ENCODE results near the gene ITGA7.

The ITGA7 gene

GRCh38 chr12:55647027-55647426, 60.7 kb downstream of the ITGA7 start:
- peaks cover 0 to 3% of the 10 kb centered on the region in 2 donors for H3K4me1 ChIP-seq (ENCODE audit: control insufficient read depth in 2 of 2, insufficient read depth in 2 of 2, low read length in 2 of 2)
- H3K27ac ChIP-seq (ENCODE audit: low read depth in 2 of 2, low read length in 2 of 2): no peak overlapping the region
- no peaks in the 10 kb centered on the region for H3K9me3 ChIP-seq (ENCODE audit: control insufficient read depth in 2 of 2, low read length in 2 of 2)
- H3K4me3 ChIP-seq (ENCODE audit: low read length in 2 of 2): no peak overlapping the region
- H3K27me3 ChIP-seq (ENCODE audit: control insufficient read depth in 2 of 2, insufficient read depth in 2 of 2, low read length in 2 of 2): no peaks in the 10 kb centered on the region
- no peaks in the 10 kb centered on the region for H3K36me3 ChIP-seq (ENCODE audit: control insufficient read depth in 2 of 2, insufficient read depth in 2 of 2, low read length in 2 of 2)
- no peak overlapping the region for H3K9ac ChIP-seq (ENCODE audit: low read depth in 1 of 2, low read length in 2 of 2)

- Histone ChIP-seq H3K4me3 (ENCODE audit: low read length in 2 of 2) (no peak overlapping the region), H3K27me3 (ENCODE audit: control insufficient read depth in 2 of 2, insufficient read depth in 2 of 2, low read length in 2 of 2) (no peaks in the 10 kb centered on the region), H3K36me3 (ENCODE audit: control insufficient read depth in 2 of 2, insufficient read depth in 2 of 2, low read length in 2 of 2) (no peaks in the 10 kb centered on the region), H3K9ac (ENCODE audit: low read depth in 1 of 2, low read length in 2 of 2) (no peak overlapping the region), H3K27ac (ENCODE audit: low read depth in 2 of 2, low read length in 2 of 2) (no peak overlapping the region), H3K4me1 (ENCODE audit: control insufficient read depth in 2 of 2, insufficient read depth in 2 of 2, low read length in 2 of 2) (peaks cover 0 to 3% of the 10 kb centered on the region in 2 donors), H3K9me3 (ENCODE audit: control insufficient read depth in 2 of 2, low read length in 2 of 2) (no peaks in the 10 kb centered on the region)
Observed at GRCh38 chr12:55644591-55644990, 63.1 kb downstream of the ITGA7 start.

- H3K4me1 ChIP-seq (ENCODE audit: control insufficient read depth in 2 of 2, insufficient read depth in 2 of 2, low read length in 2 of 2): peaks cover 0 to 3% of the 10 kb centered on the region in 2 donors
- no peaks in the 10 kb centered on the region for H3K36me3 ChIP-seq (ENCODE audit: control insufficient read depth in 2 of 2, insufficient read depth in 2 of 2, low read length in 2 of 2)
- no peak overlapping the region for H3K4me3 ChIP-seq (ENCODE audit: low read length in 2 of 2)
- H3K9ac ChIP-seq (ENCODE audit: low read depth in 1 of 2, low read length in 2 of 2): no peak overlapping the region
- H3K27ac ChIP-seq (ENCODE audit: low read depth in 2 of 2, low read length in 2 of 2): peak overlapping the region in 1 of 2 donors; percentile 9
- H3K9me3 ChIP-seq (ENCODE audit: control insufficient read depth in 2 of 2, low read length in 2 of 2): no peaks in the 10 kb centered on the region
- no peaks in the 10 kb centered on the region for H3K27me3 ChIP-seq (ENCODE audit: control insufficient read depth in 2 of 2, insufficient read depth in 2 of 2, low read length in 2 of 2)
Observed at GRCh38 chr12:55642669-55643068, 65.0 kb downstream of the ITGA7 start.

DNA sequence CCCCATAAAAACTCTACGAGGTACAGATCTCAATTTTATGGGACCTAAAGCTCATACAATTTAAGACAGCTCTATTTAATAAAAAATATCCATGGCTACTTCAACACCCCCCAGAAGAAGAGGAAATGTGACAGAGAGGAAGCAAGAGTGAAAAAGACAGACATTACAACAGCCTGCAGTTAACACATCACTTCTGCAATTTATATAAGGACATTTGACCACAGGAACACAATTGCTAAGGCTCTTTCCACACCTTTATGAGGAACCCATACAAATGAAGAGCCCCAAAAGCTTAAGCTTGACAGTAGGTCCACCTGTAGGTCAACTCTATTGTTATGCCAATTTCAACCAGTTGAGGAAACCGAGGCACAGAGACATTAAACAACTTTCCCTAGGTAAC, 65.4 kb downstream of the ITGA7 start:
- no peaks in the 10 kb centered on the region for H3K27me3 ChIP-seq (ENCODE audit: control insufficient read depth in 2 of 2, insufficient read depth in 2 of 2, low read length in 2 of 2)
- H3K9me3 ChIP-seq (ENCODE audit: control insufficient read depth in 2 of 2, low read length in 2 of 2): no peaks in the 10 kb centered on the region
- H3K4me3 ChIP-seq (ENCODE audit: low read length in 2 of 2): no peak overlapping the region
- no peak overlapping the region for H3K9ac ChIP-seq (ENCODE audit: low read depth in 1 of 2, low read length in 2 of 2)
- H3K27ac ChIP-seq (ENCODE audit: low read depth in 2 of 2, low read length in 2 of 2): no peak overlapping the region
- peaks cover 0 to 3% of the 10 kb centered on the region in 2 donors for H3K4me1 ChIP-seq (ENCODE audit: control insufficient read depth in 2 of 2, insufficient read depth in 2 of 2, low read length in 2 of 2)
- H3K36me3 ChIP-seq (ENCODE audit: control insufficient read depth in 2 of 2, insufficient read depth in 2 of 2, low read length in 2 of 2): no peaks in the 10 kb centered on the region

DNA sequence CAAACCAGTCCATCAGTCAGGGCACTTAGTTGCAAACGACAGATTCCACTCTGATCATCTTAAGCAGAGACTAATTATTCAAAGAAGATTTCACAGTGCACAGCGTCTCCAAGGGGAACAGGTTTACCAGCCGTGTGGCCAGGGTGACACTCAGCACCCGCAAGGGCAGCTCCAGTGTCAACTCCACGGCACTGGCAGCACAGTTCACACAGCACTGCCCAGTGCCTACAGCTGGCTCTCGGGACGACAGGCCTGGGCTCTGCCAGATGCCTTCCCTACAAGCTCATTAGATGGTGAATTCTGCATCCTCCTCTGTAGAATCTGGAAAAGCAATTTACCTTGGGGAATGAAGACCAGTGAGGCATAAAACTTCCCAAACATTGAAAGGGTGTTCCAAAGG, 66.1 kb downstream of the ITGA7 start:
- Histone ChIP-seq H3K4me3 (ENCODE audit: low read length in 2 of 2) (no peak overlapping the region), H3K4me1 (ENCODE audit: control insufficient read depth in 2 of 2, insufficient read depth in 2 of 2, low read length in 2 of 2) (peaks cover 0 to 2% of the 10 kb centered on the region in 2 donors), H3K36me3 (ENCODE audit: control insufficient read depth in 2 of 2, insufficient read depth in 2 of 2, low read length in 2 of 2) (no peaks in the 10 kb centered on the region), H3K9ac (ENCODE audit: low read depth in 1 of 2, low read length in 2 of 2) (no peak overlapping the region), H3K9me3 (ENCODE audit: control insufficient read depth in 2 of 2, low read length in 2 of 2) (no peaks in the 10 kb centered on the region), H3K27ac (ENCODE audit: low read depth in 2 of 2, low read length in 2 of 2) (no peak overlapping the region), H3K27me3 (ENCODE audit: control insufficient read depth in 2 of 2, insufficient read depth in 2 of 2, low read length in 2 of 2) (no peaks in the 10 kb centered on the region)

DNA sequence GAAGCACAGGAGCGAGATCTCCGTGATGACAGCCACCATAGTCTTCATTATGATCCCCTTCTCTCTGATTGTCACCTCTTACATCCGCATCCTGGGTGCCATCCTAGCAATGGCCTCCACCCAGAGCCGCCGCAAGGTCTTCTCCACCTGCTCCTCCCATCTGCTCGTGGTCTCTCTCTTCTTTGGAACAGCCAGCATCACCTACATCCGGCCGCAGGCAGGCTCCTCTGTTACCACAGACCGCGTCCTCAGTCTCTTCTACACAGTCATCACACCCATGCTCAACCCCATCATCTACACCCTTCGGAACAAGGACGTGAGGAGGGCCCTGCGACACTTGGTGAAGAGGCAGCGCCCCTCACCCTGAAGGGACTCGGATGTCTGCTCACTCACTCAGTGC, 70.2 kb downstream of the ITGA7 start:
- no peaks in the 10 kb centered on the region for H3K9me3 ChIP-seq (ENCODE audit: control insufficient read depth in 2 of 2, low read length in 2 of 2)
- no peak overlapping the region for H3K27ac ChIP-seq (ENCODE audit: low read depth in 2 of 2, low read length in 2 of 2)
- no peak overlapping the region for H3K4me3 ChIP-seq (ENCODE audit: low read length in 2 of 2)
- H3K27me3 ChIP-seq (ENCODE audit: control insufficient read depth in 2 of 2, insufficient read depth in 2 of 2, low read length in 2 of 2): peaks cover 0 to 4% of the 10 kb centered on the region in 2 donors
- H3K4me1 ChIP-seq (ENCODE audit: control insufficient read depth in 2 of 2, insufficient read depth in 2 of 2, low read length in 2 of 2): no peaks in the 10 kb centered on the region
- H3K36me3 ChIP-seq (ENCODE audit: control insufficient read depth in 2 of 2, insufficient read depth in 2 of 2, low read length in 2 of 2): no peaks in the 10 kb centered on the region
- no peak overlapping the region for H3K9ac ChIP-seq (ENCODE audit: low read depth in 1 of 2, low read length in 2 of 2)

GRCh38 chr12:55636853-55637252, 70.9 kb downstream of the ITGA7 start, which contains the start of gene OR10P1:
Gene OR10P1 (plus strand): TSS chr12:55636892. CDS start chr12:55636892, 0 bp downstream.
- Histone ChIP-seq H3K27me3 (ENCODE audit: control insufficient read depth in 2 of 2, insufficient read depth in 2 of 2, low read length in 2 of 2) (peaks cover 0 to 4% of the 10 kb centered on the region in 2 donors), H3K4me3 (ENCODE audit: low read length in 2 of 2) (no peak within 1 kb of the TSS), H3K9ac (ENCODE audit: low read depth in 1 of 2, low read length in 2 of 2) (no peak within 1 kb of the TSS), H3K9me3 (ENCODE audit: control insufficient read depth in 2 of 2, low read length in 2 of 2) (no peaks in the 10 kb centered on the region), H3K4me1 (ENCODE audit: control insufficient read depth in 2 of 2, insufficient read depth in 2 of 2, low read length in 2 of 2) (no peaks in the 10 kb centered on the region), H3K27ac (ENCODE audit: low read depth in 2 of 2, low read length in 2 of 2) (no peak within 1 kb of the TSS), H3K36me3 (ENCODE audit: control insufficient read depth in 2 of 2, insufficient read depth in 2 of 2, low read length in 2 of 2) (no peaks in the 10 kb centered on the region)

DNA sequence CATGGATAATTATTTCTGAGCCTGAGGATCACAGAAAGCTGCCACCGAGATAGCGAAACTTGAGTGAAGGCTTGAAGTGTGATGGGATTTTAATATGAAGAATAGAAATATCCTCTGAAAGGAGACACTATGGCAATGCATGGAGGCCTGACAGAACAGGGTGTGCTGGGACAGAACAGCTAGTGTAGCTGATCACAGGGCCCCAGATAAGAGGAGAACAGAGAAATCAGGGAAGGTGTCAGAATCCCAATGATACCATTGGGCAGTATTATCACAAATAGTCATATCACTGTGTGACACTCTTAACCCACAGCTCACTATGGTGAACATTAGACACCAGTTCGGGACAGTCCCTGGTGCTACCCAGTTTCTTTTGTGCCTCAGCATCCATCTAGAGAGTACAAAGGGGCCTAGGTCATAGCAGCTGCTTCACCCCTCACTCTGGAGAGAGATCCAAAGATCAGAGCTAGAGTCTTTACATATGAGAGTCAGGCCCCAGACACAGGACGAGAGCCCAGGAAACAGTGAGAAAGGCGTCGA, 71.5 kb downstream of the ITGA7 start:
- no peak overlapping the region for H3K27ac ChIP-seq (ENCODE audit: low read depth in 2 of 2, low read length in 2 of 2)
- H3K4me1 ChIP-seq (ENCODE audit: control insufficient read depth in 2 of 2, insufficient read depth in 2 of 2, low read length in 2 of 2): no peaks in the 10 kb centered on the region
- no peaks in the 10 kb centered on the region for H3K9me3 ChIP-seq (ENCODE audit: control insufficient read depth in 2 of 2, low read length in 2 of 2)
- H3K4me3 ChIP-seq (ENCODE audit: low read length in 2 of 2): no peak overlapping the region
- H3K27me3 ChIP-seq (ENCODE audit: control insufficient read depth in 2 of 2, insufficient read depth in 2 of 2, low read length in 2 of 2): peaks cover 0 to 4% of the 10 kb centered on the region in 2 donors
- H3K36me3 ChIP-seq (ENCODE audit: control insufficient read depth in 2 of 2, insufficient read depth in 2 of 2, low read length in 2 of 2): no peaks in the 10 kb centered on the region
- no peak overlapping the region for H3K9ac ChIP-seq (ENCODE audit: low read depth in 1 of 2, low read length in 2 of 2)

Measured in mucosa of rectum (tissue), 2 donors.